DND-41 (cell line): Measurements from ENCODE around the gene FOS.
A peak's percentile ranks its signal among the peaks of the same experiment; 100 is the strongest.

Experiments used
- ATAC-seq: fragments of 200-7000 bp; cut with Tn5 transposase; 3 replicates; pipeline ENCODE4 v1.9.1; 2021; ENCODE audit warnings: low read depth; ENCODE audit not compliant: insufficient read depth
- DNase-seq: peaks from one replicate; pipeline ENCODE4 v3.0.0-alpha.2; 2020
- H2AFZ ChIP-seq: 2 replicates; pipeline ENCODE4 v1.6.0; 2012; ENCODE audit warnings: low read depth, low read length
- H3K27ac ChIP-seq: 2 replicates; pipeline ENCODE4 v1.5.1; 2012; ENCODE audit warnings: low read length, inconsistent platforms
- H3K27me3 ChIP-seq: fragments of 200-600 bp; sonication (generic); 2 replicates; pipeline ENCODE4 v1.6.0; 2012; ENCODE audit warnings: low read length, mild to moderate bottlenecking, inconsistent platforms; ENCODE audit not compliant: insufficient read depth, poor library complexity
- H3K36me3 ChIP-seq: 2 replicates; pipeline ENCODE4 v1.5.1; 2012; ENCODE audit warnings: low read length, inconsistent platforms; ENCODE audit not compliant: insufficient read depth
- H3K4me1 ChIP-seq: 2 replicates; pipeline ENCODE4 v1.5.1; 2012; ENCODE audit warnings: mild to moderate bottlenecking, low read length; ENCODE audit not compliant: insufficient read depth
- H3K4me2 ChIP-seq: 2 replicates; pipeline ENCODE4 v1.6.0; 2012; ENCODE audit warnings: mild to moderate bottlenecking, moderate library complexity, low read length, inconsistent platforms; ENCODE audit not compliant: insufficient read depth
- H3K4me3 ChIP-seq, 2 experiments: fragments of 200-600 bp in 1 of 2; shearing (Covaris generic) in 1 of 2; 2 replicates each; pipeline ENCODE4 v1.5.1; 2012 to 2016; ENCODE audit warnings: inconsistent platforms in 2 of 2, low read length in 2 of 2, mild to moderate bottlenecking in 2 of 2, low read depth in 1 of 2, moderate library complexity in 1 of 2
- H3K79me2 ChIP-seq: 2 replicates; pipeline ENCODE4 v1.6.0; 2012; ENCODE audit warnings: low read length, inconsistent platforms; ENCODE audit not compliant: insufficient read depth
- H3K9ac ChIP-seq: 2 replicates; pipeline ENCODE4 v1.6.0; 2012; ENCODE audit warnings: low read depth, mild to moderate bottlenecking, inconsistent platforms, low read length, moderate library complexity
- H3K9me3 ChIP-seq: 2 replicates; pipeline ENCODE4 v1.5.1; 2012; ENCODE audit warnings: low read length, moderate library complexity, mild to moderate bottlenecking, inconsistent platforms; ENCODE audit not compliant: insufficient read depth, severe bottlenecking
- H4K20me1 ChIP-seq: 2 replicates; pipeline ENCODE4 v1.6.0; 2012; ENCODE audit warnings: low read length; ENCODE audit not compliant: insufficient read depth
- CTCF ChIP-seq: IDR thresholded peaks from 2 replicates; pipeline ENCODE4 v1.5.1; 2012; ENCODE audit warnings: borderline replicate concordance, low read length, moderate library complexity, mild to moderate bottlenecking; ENCODE audit not compliant: poor library complexity, severe bottlenecking; ENCODE audit errors: extremely low read depth
- EZH2 ChIP-seq: IDR thresholded peaks from 3 replicates; pipeline ENCODE4 v1.6.1; 2012; ENCODE audit warnings: borderline replicate concordance, low read depth, mild to moderate bottlenecking, moderate library complexity, low read length, inconsistent platforms; ENCODE audit not compliant: severe bottlenecking

Gene FOS

GRCh38 chr14:75231320-75231719 lies 47.3 kb upstream of the FOS start:
- TF ChIP-seq EZH2 (no peak), CTCF (no peak)
- Histone ChIP-seq H4K20me1 (no peaks in the 10 kb centered on the region), H3K79me2 (no peaks in the 10 kb centered on the region), H3K9ac (no peak overlapping the region), H3K4me3 (no peak overlapping the region), H2AFZ (no peak overlapping the region), H3K36me3 (no peaks in the 10 kb centered on the region), H3K27ac (no peak overlapping the region), H3K4me2 (no peak overlapping the region), H3K27me3 (no peaks in the 10 kb centered on the region), H3K9me3 (no peaks in the 10 kb centered on the region), H3K4me1 (peaks cover 16% of the 10 kb centered on the region)
- ATAC-seq, result no peak
- no peak for DNase-seq

- Histone ChIP-seq H3K4me1 (peaks cover 16% of the 10 kb centered on the region), H3K4me3 (no peak overlapping the region), H4K20me1 (no peaks in the 10 kb centered on the region), H3K4me2 (no peak overlapping the region), H3K9ac (no peak overlapping the region), H3K79me2 (no peaks in the 10 kb centered on the region), H3K9me3 (no peaks in the 10 kb centered on the region), H3K27me3 (no peaks in the 10 kb centered on the region), H2AFZ (no peak overlapping the region), H3K27ac (no peak overlapping the region), H3K36me3 (no peaks in the 10 kb centered on the region)
- ATAC-seq, result no peak
- DNase-seq, result no peak
- TF ChIP-seq CTCF (no peak), EZH2 (no peak)
Measured at GRCh38 chr14:75232191-75232590, 46.4 kb upstream of the FOS start.

- Histone ChIP-seq H3K27me3 (no peaks in the 10 kb centered on the region), H3K4me1 (peaks cover 16% of the 10 kb centered on the region), H3K4me3 (no peak overlapping the region), H3K9me3 (no peaks in the 10 kb centered on the region), H3K27ac (no peak overlapping the region), H3K4me2 (no peak overlapping the region), H3K79me2 (no peaks in the 10 kb centered on the region), H3K36me3 (no peaks in the 10 kb centered on the region), H4K20me1 (no peaks in the 10 kb centered on the region), H3K9ac (no peak overlapping the region), H2AFZ (no peak overlapping the region)
- ATAC-seq, result peak; percentile 61
- DNase-seq, result peak; percentile 46
- TF ChIP-seq EZH2, result no peak
- peak; percentile 29 for TF ChIP-seq CTCF
Measured at GRCh38 chr14:75232597-75232996, 46.0 kb upstream of the FOS start.
